Keratinocyte (primary cell): Measurements from ENCODE around the gene IGF1R.

Experiments
- EZH2 ChIP-seq: IDR thresholded peaks from one replicate; pipeline ENCODE4 v1.6.1; 2012; ENCODE audit warnings: inconsistent platforms, mild to moderate bottlenecking, low read length, moderate library complexity
- TF ChIP-seq, protein P1 (sequence below), 3 experiments: IDR thresholded peaks in 1 of 3; conservative IDR thresholded peaks in 1 of 3; optimal IDR thresholded peaks in 1 of 3; 2 replicates in 2 of 3; 3 replicates in 1 of 3; pipeline versions ENCODE3 to v1.5.1; 2011; ENCODE audit warnings: low read length in 3 of 3, mild to moderate bottlenecking in 3 of 3, moderate library complexity in 2 of 3, control low read depth in 1 of 3, inconsistent platforms in 1 of 3; ENCODE audit not compliant: insufficient read depth in 2 of 3; ENCODE audit errors: extremely low read depth in 1 of 3

DNA sequence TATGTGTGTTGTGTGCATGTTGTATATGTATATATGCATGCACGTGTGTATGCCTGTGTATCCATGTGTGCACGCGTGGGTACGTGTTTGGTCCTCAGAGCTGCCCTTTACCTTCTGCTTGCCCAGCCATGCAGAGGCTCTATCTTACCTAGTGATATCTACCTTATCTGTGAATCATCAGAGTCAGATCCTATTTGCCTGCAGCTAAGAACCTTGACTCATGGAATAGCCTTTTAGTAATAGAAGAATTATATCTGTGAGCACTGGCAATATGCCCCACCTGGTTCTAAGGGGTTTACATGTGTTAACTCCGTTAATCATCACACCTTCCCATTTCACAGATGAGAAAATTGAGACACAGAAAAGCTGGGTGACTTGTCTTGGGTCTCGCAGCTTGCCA is 348.3 kb downstream of the IGF1R start:
- TF ChIP-seq, protein P1, sequence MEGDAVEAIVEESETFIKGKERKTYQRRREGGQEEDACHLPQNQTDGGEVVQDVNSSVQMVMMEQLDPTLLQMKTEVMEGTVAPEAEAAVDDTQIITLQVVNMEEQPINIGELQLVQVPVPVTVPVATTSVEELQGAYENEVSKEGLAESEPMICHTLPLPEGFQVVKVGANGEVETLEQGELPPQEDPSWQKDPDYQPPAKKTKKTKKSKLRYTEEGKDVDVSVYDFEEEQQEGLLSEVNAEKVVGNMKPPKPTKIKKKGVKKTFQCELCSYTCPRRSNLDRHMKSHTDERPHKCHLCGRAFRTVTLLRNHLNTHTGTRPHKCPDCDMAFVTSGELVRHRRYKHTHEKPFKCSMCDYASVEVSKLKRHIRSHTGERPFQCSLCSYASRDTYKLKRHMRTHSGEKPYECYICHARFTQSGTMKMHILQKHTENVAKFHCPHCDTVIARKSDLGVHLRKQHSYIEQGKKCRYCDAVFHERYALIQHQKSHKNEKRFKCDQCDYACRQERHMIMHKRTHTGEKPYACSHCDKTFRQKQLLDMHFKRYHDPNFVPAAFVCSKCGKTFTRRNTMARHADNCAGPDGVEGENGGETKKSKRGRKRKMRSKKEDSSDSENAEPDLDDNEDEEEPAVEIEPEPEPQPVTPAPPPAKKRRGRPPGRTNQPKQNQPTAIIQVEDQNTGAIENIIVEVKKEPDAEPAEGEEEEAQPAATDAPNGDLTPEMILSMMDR (optimal IDR thresholded peaks at IDR 0.05 in 1 of 3, IDR thresholded peaks at IDR 0.05 in 1 of 3, conservative IDR thresholded peaks at IDR 0.05 in 1 of 3; ENCODE audit: extremely low read depth in 1 of 3, insufficient read depth in 2 of 3, low read length in 3 of 3), result no peak
- no peak for TF ChIP-seq EZH2
